Calu3 (cell line): ENCODE results near the gene CNN3. TPM values are rescaled to one million over a fixed set of nuclear protein-coding genes. Genes with fewer than 3 reads are reported as not detected.

ENCODE experiments used
- BruUV-seq: library from RNA; stranded (reverse); fragments of 400-500 nt; replicated peaks from 2 replicates; lab custom pipeline; 2021; lab: Mats Ljungman, UMichigan
- CTCF ChIA-PET: fragments of 300-600 bp; sonication (Branson Sonifier 250); formaldehyde crosslinking; loops from one replicate; lab custom pipeline; 2022; ENCODE audit warnings: antibody characterized with exemption; lab: Charles Lee
- DNase-seq: peaks from one replicate; pipeline ENCODE4 v3.0.0; 2022
- H3K27ac Mint-ChIP-seq: one replicate; pipeline ENCODE4 v1.8.0; 2022; ENCODE audit warnings: mixed read lengths; ENCODE audit not compliant: unreplicated experiment
- H3K27me3 Mint-ChIP-seq: one replicate; pipeline ENCODE4 v1.8.0; 2022; ENCODE audit warnings: mixed read lengths; ENCODE audit not compliant: unreplicated experiment
- H3K36me3 Mint-ChIP-seq: one replicate; pipeline ENCODE4 v1.8.0; 2022; ENCODE audit warnings: mild to moderate bottlenecking, moderate library complexity, mixed read lengths; ENCODE audit not compliant: insufficient read depth, unreplicated experiment
- H3K4me1 Mint-ChIP-seq: one replicate; pipeline ENCODE4 v1.8.0; 2022; ENCODE audit warnings: mild to moderate bottlenecking, low read depth, mixed read lengths; ENCODE audit not compliant: unreplicated experiment
- H3K4me3 Mint-ChIP-seq: one replicate; pipeline ENCODE4 v1.8.0; 2022; ENCODE audit warnings: mild to moderate bottlenecking, low read depth, moderate library complexity, mixed read lengths; ENCODE audit not compliant: unreplicated experiment
- H3K9me3 Mint-ChIP-seq: one replicate; pipeline ENCODE4 v1.8.0; 2022; ENCODE audit warnings: low read depth, mixed read lengths; ENCODE audit not compliant: unreplicated experiment
- intact Hi-C: fragments of 100-400 bp; cut with micrococcal nuclease; formaldehyde crosslinking; loops from one replicate; pipeline ENCODE4 v1.10.0; 2022; ENCODE audit not compliant: unreplicated experiment
- total RNA-seq: library from RNA; stranded (reverse); gene quantifications from 2 replicates; pipeline ENCODE4 v1.2.3, GENCODE V29; 2022
- TF ChIP-seq, protein P1 (sequence below): fragments of 200-600 bp; IDR thresholded peaks from one replicate; pipeline ENCODE4 v1.8.0; 2022; ENCODE audit warnings: antibody characterized with exemption; ENCODE audit not compliant: unreplicated experiment

Gene CNN3
- total RNA-seq, 1 experiment from 2014 or later: 140 TPM

DNA sequence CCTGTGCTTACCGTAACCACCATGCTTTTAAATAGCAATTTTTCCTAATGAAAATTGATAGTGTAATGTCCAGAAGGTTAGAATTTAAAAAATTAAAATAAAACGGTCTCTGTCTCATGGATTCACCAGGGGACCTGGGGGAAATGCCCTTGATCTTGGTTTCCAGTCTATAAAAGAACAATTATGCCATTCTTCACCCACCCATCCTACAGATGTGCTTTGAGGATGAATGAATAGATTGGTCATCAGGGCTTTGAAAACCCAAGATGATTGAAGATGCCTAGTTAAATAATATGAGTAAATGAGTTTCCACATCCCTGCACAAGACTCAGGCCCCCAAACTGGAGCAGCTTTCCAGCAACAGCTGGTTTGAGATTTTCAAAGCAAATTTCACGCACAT, 38.7 kb downstream of the CNN3 start:
- no TSS peak for BruUV-seq
- Mint-ChIP-seq H3K36me3 (peaks cover 7% of the 10 kb centered on the region), H3K4me1 (no peaks in the 10 kb centered on the region), H3K27me3 (no peaks in the 10 kb centered on the region), H3K9me3 (no peaks in the 10 kb centered on the region), H3K27ac (no peak overlapping the region), H3K4me3 (no peak overlapping the region)
- intact Hi-C loops: no loop called here
- TF ChIP-seq, protein P1, sequence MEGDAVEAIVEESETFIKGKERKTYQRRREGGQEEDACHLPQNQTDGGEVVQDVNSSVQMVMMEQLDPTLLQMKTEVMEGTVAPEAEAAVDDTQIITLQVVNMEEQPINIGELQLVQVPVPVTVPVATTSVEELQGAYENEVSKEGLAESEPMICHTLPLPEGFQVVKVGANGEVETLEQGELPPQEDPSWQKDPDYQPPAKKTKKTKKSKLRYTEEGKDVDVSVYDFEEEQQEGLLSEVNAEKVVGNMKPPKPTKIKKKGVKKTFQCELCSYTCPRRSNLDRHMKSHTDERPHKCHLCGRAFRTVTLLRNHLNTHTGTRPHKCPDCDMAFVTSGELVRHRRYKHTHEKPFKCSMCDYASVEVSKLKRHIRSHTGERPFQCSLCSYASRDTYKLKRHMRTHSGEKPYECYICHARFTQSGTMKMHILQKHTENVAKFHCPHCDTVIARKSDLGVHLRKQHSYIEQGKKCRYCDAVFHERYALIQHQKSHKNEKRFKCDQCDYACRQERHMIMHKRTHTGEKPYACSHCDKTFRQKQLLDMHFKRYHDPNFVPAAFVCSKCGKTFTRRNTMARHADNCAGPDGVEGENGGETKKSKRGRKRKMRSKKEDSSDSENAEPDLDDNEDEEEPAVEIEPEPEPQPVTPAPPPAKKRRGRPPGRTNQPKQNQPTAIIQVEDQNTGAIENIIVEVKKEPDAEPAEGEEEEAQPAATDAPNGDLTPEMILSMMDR: no peak
- DNase-seq: no peak
- CTCF ChIA-PET: no interaction called here

DNA sequence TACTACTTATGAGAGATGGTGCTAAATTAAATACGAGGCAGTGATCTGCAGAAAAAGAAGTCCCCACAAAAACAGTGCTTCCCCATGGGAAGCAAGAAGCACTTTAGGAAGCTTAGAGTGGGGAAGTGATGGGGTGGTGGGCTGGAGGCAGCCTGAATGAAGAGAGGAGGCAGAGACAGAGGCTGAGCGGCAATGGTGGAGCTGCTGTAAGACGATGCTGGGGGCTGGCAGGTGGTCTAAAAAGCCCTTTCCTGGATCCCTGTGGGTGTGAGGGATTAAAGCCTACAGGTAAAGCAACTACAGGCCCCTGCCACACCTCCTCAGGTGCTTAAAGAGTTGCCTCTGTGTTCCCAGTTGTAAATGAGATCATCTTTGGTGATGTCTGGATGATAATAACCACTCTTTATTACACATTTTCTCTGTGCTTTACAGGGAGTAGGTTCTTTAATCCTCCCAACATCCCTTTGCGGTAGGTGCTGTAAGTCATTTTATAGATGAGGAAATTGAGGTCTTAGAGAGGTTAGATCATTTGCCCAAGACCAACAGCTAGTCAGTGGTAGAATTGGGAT, 39.2 kb downstream of the CNN3 start:
- H3K27me3 Mint-ChIP-seq: no peaks in the 10 kb centered on the region
- no peaks in the 10 kb centered on the region for H3K9me3 Mint-ChIP-seq
- peaks cover 7% of the 10 kb centered on the region for H3K36me3 Mint-ChIP-seq
- CTCF ChIA-PET: no interaction called here
- H3K4me3 Mint-ChIP-seq: no peak overlapping the region
- TF ChIP-seq, protein P1: no peak
- H3K27ac Mint-ChIP-seq: no peak overlapping the region
- no TSS peak for BruUV-seq
- H3K4me1 Mint-ChIP-seq: no peaks in the 10 kb centered on the region
- no peak for DNase-seq
- intact Hi-C loops: no loop called here

DNA sequence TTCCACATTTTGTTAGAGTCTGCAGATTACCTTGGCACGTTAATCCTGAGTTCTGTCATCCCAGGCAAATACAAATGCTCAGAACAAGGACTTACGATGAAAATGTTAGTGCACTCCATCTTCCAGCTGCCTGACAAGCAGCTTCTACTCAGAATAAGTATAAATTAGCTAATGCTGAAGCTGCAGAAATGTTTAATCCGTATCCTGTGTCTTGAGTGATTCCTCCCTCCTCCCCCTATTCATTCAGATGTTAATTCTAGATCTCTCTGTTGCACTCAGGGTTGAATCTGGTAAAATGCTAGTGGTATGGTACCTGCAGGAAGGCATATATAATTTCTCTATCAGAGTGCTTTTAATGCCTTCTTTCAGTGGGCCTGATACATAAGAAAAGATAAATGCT, 39.8 kb downstream of the CNN3 start:
- Mint-ChIP-seq H3K9me3 (no peaks in the 10 kb centered on the region), H3K4me1 (no peaks in the 10 kb centered on the region)
- CTCF ChIA-PET: no interaction called here

DNA sequence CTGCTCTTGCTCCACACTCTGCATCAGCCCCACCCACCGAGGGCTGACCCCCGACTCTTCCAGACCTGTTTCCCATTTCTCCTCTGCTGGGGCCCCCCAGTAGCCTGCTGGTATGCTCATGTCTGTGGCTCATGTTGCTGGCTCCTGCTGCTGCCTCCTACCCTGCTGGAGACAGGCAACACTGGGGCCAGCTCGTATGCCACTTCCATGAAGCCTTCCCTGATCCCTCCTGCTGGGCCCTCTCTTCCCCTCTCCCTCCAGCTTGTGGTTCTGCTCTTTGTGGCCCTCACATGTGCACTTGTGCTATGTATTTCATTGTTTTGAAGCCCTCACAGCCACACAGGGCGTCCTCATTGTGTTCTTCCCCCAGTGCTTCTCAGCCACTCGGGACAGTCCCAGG, 40.5 kb downstream of the CNN3 start:
- TF ChIP-seq, protein P1: no peak
- no peaks in the 10 kb centered on the region for H3K27me3 Mint-ChIP-seq
- no peak overlapping the region for H3K27ac Mint-ChIP-seq
- H3K9me3 Mint-ChIP-seq: no peaks in the 10 kb centered on the region
- no peaks in the 10 kb centered on the region for H3K4me1 Mint-ChIP-seq
- H3K36me3 Mint-ChIP-seq: peaks cover 3% of the 10 kb centered on the region
- BruUV-seq: no TSS peak
- CTCF ChIA-PET: interaction anchor here (0.6 kb wide), 1 partner anchor 292 kb away, joined by 5 read pairs; no protein-coding TSS in a partner anchor
- H3K4me3 Mint-ChIP-seq: no peak overlapping the region
- intact Hi-C loops: no loop called here
- no peak for DNase-seq

More for the DNA sequence above, 39.8 kb downstream of the CNN3 start:
- H3K36me3 Mint-ChIP-seq: peaks cover 7% of the 10 kb centered on the region
- no peak for DNase-seq
- no peak overlapping the region for H3K4me3 Mint-ChIP-seq
- BruUV-seq: no TSS peak
- intact Hi-C loops: no loop called here
- H3K27ac Mint-ChIP-seq: no peak overlapping the region
- TF ChIP-seq, protein P1: no peak
- no peaks in the 10 kb centered on the region for H3K27me3 Mint-ChIP-seq
